NT2/D1 (cell line): ENCODE data around the gene SYNJ1.

ENCODE experiments used
- DNase-seq: peaks from one replicate; pipeline ENCODE4 v3.0.0-alpha.2; 2011; ENCODE audit warnings: low read depth, low spot score
- H3K27me3 ChIP-seq: 2 replicates; pipeline ENCODE4 v1.6.0; 2011; ENCODE audit warnings: mild to moderate bottlenecking; ENCODE audit not compliant: insufficient read length, insufficient read depth
- H3K36me3 ChIP-seq: 2 replicates; pipeline ENCODE4 v1.6.1; 2011; ENCODE audit warnings: mild to moderate bottlenecking, low read length, mixed read lengths; ENCODE audit not compliant: insufficient read depth, insufficient read length
- H3K4me1 ChIP-seq: 2 replicates; pipeline ENCODE4 v1.5.1; 2011; ENCODE audit not compliant: insufficient read depth, insufficient read length
- H3K4me3 ChIP-seq: 2 replicates; pipeline ENCODE4 v1.5.1; 2011; ENCODE audit warnings: low read depth; ENCODE audit not compliant: insufficient read length
- H3K9ac ChIP-seq: 2 replicates; pipeline ENCODE4 v1.6.0; 2011; ENCODE audit warnings: low read depth; ENCODE audit not compliant: insufficient read length
- H3K9me3 ChIP-seq: 2 replicates; pipeline ENCODE4 v1.5.1; 2011; ENCODE audit warnings: mild to moderate bottlenecking, low read length; ENCODE audit not compliant: insufficient read depth
- SUZ12 ChIP-seq: IDR thresholded peaks from 2 replicates; pipeline ENCODE4 v1.6.1; 2011; ENCODE audit not compliant: insufficient read length, insufficient read depth; ENCODE audit errors: extremely low read depth
- YY1 ChIP-seq: IDR thresholded peaks from 2 replicates; pipeline ENCODE4 v1.6.1; 2011; ENCODE audit not compliant: insufficient read length, insufficient read depth
- ZNF274 ChIP-seq: IDR thresholded peaks from 2 replicates; pipeline ENCODE4 v1.6.1; 2011; ENCODE audit warnings: mild to moderate bottlenecking, low read depth, low read length

The SYNJ1 gene

DNA sequence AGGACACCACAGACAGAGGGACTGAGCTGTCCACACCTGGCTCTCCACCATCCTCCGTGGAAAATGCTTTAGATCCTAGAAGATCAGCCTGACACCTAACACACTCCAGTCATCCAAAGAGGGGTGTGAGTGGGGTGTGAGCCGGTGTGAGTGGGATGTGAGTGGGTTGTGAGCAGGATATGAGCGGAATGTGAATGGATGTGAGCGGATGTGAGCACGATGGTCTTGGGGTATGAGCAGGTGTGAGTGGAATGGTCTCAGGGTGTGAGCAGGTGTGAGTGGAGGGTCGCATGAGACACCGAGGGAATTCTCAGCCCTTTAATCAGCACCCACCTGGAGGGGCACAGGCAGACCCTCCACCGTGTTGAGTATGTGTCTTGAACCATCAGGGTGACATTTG, 143.3 kb downstream of the SYNJ1 start:
- DNase-seq = no peak
- no peak for TF ChIP-seq ZNF274
- no peak for TF ChIP-seq YY1
- TF ChIP-seq SUZ12 = no peak
- Histone ChIP-seq H3K4me3 (no peak overlapping the region), H3K9me3 (no peaks in the 10 kb centered on the region), H3K27me3 (no peaks in the 10 kb centered on the region), H3K9ac (no peak overlapping the region), H3K36me3 (peaks cover 6% of the 10 kb centered on the region), H3K4me1 (no peaks in the 10 kb centered on the region)

DNA sequence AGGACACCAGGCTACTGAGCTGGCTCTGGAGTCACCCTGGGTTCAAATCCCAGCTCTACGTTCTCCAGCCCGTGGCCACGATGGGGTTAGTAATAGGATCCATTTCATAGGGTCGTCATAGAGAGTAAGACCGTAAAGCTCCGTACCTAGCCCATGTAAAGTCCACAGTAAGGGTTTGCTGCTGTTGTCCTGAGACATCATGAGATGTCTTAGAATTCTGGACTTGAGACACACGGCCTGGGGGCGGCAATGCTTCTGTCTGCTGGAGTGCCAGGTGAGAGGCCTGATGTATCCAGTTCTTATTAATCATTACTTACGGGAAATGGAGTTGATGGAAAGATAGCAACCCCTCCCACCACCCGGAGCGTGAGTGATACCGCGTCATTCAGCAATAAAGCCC, 146.1 kb downstream of the SYNJ1 start:
- Histone ChIP-seq H3K9me3 (no peaks in the 10 kb centered on the region), H3K4me3 (no peak overlapping the region), H3K4me1 (no peaks in the 10 kb centered on the region), H3K36me3 (peaks cover 3% of the 10 kb centered on the region), H3K9ac (no peak overlapping the region), H3K27me3 (no peaks in the 10 kb centered on the region)
- DNase-seq = no peak
- TF ChIP-seq YY1 (no peak), SUZ12 (no peak), ZNF274 (no peak)

DNA sequence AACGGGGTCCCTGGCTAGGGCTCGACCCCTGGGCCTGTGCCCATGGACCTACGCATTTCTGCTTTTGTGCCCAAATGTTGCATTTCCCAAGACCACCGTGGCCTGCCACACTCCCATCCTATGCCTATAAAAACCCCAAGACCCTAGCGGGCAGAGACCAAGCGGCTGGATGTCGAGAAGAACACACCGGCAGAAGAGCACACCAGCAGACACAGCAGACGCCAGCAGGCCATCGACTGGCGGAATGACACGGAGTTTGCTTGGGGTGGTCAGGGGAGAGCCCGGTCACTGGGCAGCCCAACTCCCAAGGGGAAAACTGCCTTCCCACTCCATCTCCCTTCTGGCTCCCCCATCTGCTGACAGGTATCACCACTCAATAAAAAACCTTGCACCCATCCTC, 146.9 kb downstream of the SYNJ1 start:
- no peak overlapping the region for H3K4me3 ChIP-seq
- no peaks in the 10 kb centered on the region for H3K36me3 ChIP-seq
- no peak overlapping the region for H3K9ac ChIP-seq
- no peaks in the 10 kb centered on the region for H3K9me3 ChIP-seq
- DNase-seq = no peak
- no peaks in the 10 kb centered on the region for H3K27me3 ChIP-seq
- H3K4me1 ChIP-seq = no peaks in the 10 kb centered on the region
- TF ChIP-seq SUZ12 (no peak), ZNF274 (no peak)
